Inflammatory macrophage treated with lipopolysaccharide for 1 hour (primary cell): ENCODE results near the gene DOCK11.
"Not testable (repeated sequence)": the region's sequence is repeated elsewhere in the genome, so short reads cannot be mapped to it uniquely, and the experiment has no call there.

ENCODE experiments used
- DNase-seq, 2 donors: peaks; one replicate each; pipeline ENCODE4 v3.0.0-alpha.2; 2020 to 2022

Gene DOCK11

GRCh38 chrX:118715917-118716316 is 220.3 kb downstream of the DOCK11 start:
- not testable (repeated sequence) for DNase-seq

- not testable (repeated sequence) for DNase-seq
Measured at GRCh38 chrX:118716833-118717232, 221.2 kb downstream of the DOCK11 start.

GRCh38 chrX:118717678-118718391 is 222.2 kb downstream of the DOCK11 start:
- DNase-seq: peak; percentile 75 to 91

GRCh38 chrX:118718737-118719136 is 223.1 kb downstream of the DOCK11 start:
- DNase-seq: peak; percentile 62 to 82

GRCh38 chrX:118720058-118720707 is 224.6 kb downstream of the DOCK11 start:
- DNase-seq: no peak

- DNase-seq: no peak
Measured at GRCh38 chrX:118723376-118723775, 227.8 kb downstream of the DOCK11 start.

- peak; percentile 25 to 35 for DNase-seq
Measured at GRCh38 chrX:118724365-118724764, 228.8 kb downstream of the DOCK11 start.

- DNase-seq: peak in 1 of 2 donors; percentile 36
Measured at GRCh38 chrX:118724775-118725174, 229.2 kb downstream of the DOCK11 start.

- peak in 1 of 2 donors; percentile 48 for DNase-seq
Measured at GRCh38 chrX:118726396-118726795, 230.8 kb downstream of the DOCK11 start.

GRCh38 chrX:118726887-118727685 is 231.5 kb downstream of the DOCK11 start, which contains the start of gene IL13RA1:
Gene IL13RA1 (plus strand): TSS chrX:118727606. CDS start chrX:118727639, 33 bp downstream.
- peak; percentile 39 to 66 for DNase-seq

GRCh38 chrX:118727686-118728339 is 232.2 kb downstream of the DOCK11 start:
- DNase-seq: no peak

GRCh38 chrX:118729042-118729652 is 233.5 kb downstream of the DOCK11 start:
- no peak for DNase-seq

- peak; percentile 36 to 86 for DNase-seq
Measured at GRCh38 chrX:118730500-118731247, 235.1 kb downstream of the DOCK11 start.

GRCh38 chrX:118732551-118732950 is 236.9 kb downstream of the DOCK11 start:
- DNase-seq: not testable (repeated sequence)

GRCh38 chrX:118734909-118735308 is 239.3 kb downstream of the DOCK11 start:
- no peak for DNase-seq
